NOMO-1 (cell line): ENCODE measurements around the gene SPARC.

ENCODE experiments used
- DNase-seq, 2 experiments: peaks; one replicate each; lab custom pipeline; 2025; ENCODE audit not compliant: unreplicated experiment in 2 of 2; lab: John Stamatoyannopoulos, UW

The SPARC gene

GRCh38 chr5:151628112-151628823, 58.4 kb downstream of the SPARC start:
- DNase-seq = no peak

DNA sequence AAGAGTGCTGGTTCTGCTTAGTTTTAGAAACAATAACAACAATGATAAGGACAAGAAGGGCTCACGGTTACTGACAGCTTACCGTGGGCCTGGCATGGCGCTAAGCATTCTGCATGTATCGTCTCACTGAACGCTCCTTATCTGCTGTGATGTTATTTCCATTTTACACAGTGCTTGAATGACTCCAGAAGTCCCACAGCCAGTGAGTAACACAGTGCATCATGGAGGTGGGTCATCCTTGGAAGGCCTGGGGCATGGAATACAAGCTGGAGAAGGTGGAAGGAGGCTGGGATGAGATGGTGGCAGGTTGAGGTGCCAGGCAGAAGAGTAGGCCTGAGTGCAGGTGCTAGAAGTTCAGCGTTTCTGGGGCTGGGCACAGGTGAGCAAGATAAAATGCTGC, 59.1 kb downstream of the SPARC start:
- DNase-seq = no peak

DNA sequence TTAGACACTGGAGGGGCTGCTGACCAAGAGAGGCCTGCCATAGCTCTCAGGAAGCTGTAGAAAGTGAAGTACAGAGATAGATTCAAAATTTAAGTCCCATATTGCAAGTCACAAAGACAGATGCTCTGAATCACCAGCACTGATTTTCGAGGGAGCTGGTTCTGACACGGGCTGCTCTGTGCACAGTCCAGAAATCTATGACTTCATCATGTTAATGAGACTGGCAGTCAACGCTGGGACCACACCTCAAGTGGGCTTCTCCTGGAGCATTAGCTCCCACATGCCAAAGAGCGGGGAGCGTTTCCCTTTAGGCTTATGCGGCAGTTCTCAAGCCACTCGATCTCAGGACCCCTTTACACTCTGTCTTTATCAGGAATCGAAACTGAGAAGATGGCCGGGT, 61.4 kb downstream of the SPARC start:
- DNase-seq = no peak

DNA sequence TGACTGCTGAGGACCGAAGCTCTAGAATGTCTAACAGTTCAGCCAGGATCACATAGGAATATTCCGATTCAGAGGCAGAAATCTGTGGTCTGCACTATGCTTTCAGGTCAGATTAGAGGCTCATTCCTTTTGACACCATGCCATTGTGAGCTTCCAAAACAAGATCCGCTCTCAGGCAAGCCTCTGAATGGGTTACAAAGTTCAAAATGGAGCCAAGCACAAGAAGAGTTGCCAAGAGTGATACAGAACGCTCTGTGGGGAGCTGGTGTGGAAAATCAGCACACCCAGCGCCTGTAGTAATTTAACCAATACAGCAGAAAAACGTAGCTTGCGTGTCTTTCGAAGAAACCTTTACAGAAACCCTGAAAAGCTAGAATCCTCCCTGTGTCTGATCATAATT, 62.2 kb downstream of the SPARC start:
- DNase-seq = no peak

DNA sequence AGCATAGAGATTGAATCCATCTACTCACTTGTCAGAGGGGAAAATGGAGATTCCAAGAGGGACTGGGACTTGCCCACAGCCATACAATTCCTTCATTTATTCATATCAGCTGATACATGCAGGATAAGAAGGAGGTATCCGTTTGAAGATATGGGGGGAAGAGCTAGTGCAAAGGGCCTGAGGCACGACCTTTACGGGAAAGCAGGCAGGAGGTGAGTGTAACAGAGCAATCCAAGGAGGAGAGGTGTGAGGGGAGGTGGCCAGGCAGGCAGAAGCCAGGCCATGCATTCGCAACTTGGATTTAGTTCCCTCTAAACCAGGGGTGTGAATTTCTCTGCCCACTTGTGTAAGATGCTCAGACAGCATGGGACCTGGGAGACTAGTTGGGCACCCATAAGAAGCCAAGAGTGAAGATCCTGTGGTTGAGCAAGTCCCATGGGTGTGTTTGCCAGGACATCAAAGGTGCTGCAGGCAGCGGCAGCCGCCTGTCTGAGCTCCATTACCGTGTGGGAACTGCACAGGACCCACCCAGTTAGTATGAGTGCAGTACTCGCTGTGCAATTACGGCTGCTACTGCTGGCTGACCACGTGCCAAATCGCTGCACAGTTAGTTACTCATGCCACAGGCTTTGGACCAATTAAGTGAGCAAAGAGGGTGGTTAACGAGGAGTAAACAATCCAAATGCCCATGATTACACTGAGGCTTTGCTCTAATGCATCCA, 64.2 kb downstream of the SPARC start:
- no peak for DNase-seq

- DNase-seq = no peak
These were observed 66.3 kb downstream of the SPARC start for GRCh38 chr5:151620461-151620840.

DNA sequence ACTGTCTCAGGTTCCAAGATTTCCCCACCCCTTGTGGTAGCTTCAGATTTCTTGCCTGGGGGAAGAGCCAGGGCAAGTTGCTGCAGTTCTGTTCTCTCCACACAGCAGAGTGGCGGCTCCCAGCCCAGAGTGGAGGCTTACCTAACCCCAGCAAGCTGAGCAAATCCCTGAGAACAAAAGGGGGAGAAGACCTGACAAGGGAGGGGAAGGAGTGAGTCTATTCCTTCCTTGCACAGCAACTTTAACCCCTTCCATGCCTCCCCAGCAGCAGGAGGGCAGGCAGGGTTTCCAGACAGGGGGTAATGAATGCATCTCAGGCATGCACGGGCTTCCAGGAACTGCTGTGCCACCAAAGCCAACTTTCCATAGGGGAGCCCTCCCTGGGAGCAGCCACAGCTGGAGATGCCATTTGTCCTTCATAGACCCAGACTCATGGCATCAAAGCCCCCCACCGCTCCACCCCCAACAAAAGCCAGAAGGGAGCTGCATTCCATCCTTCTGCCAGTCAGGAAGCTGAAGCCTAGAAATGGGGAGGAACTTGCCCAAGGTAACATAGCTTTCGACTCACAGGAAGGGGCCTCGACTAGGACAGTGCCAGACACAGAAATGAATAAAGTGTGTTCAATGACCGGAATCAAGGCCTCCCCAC, 66.8 kb downstream of the SPARC start:
- DNase-seq = no peak

GRCh38 chr5:151618907-151619306, 67.8 kb downstream of the SPARC start:
- DNase-seq = no peak

GRCh38 chr5:151617841-151618710, 68.6 kb downstream of the SPARC start:
- no peak for DNase-seq

DNA sequence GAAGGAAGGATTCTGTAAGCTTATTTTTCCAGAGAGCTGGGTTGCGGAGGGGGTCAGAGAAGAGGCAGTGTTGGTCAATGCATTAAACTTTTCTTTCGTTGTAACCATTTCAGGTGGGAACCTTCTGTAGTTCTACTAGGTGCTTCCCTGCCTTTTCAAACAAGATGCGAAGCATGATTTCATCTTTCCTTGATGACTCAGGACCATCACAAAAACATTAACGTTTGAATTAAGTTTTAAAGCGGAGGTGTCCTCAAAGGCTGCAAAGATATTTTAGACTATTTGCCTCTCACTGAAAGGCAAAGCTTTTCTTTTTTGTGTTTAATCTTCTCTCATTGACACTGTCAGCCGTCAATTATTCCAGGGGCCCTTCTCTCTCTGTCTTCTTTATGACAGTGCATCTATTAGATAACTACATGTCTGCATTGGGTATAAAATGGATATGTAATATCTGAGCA, 69.3 kb downstream of the SPARC start:
- DNase-seq = no peak

- no peak for DNase-seq
These were observed 71.3 kb downstream of the SPARC start for GRCh38 chr5:151615431-151615830.

DNA sequence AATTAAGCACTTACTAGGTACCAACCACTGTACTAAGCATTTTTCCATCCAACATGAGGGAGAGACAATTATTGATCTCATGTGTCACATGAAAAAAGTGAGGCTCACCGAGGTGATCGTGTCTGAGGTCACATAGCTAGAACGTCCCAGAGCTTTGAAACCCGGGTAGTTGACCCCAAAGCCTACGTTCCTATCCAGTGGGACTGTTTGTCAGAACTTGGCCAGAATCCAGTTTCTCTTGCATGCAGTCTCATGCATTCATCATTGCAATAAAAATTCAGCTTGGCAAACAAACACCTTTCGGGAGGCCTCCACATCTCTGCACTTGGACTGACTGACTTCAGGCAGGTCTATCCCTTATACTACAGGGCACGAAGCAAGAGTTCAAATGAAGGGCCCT, 72.2 kb downstream of the SPARC start:
- no peak for DNase-seq

GRCh38 chr5:151612689-151613427, 73.9 kb downstream of the SPARC start:
- DNase-seq = no peak

- no peak for DNase-seq
These were observed 75.5 kb downstream of the SPARC start for GRCh38 chr5:151611127-151611775.
